CD8-positive, alpha-beta memory T cell (primary cell): Measurements from ENCODE around the gene ERCC6. TPM values are rescaled to one million over a fixed set of nuclear protein-coding genes. Genes with fewer than 3 reads are reported as not detected.

ENCODE experiments used
- CTCF ChIA-PET: fragments of 350-600 bp; sonication (Branson Sonifier 250); formaldehyde crosslinking; loops from one replicate; lab custom pipeline; 2021; ENCODE audit warnings: antibody characterized with exemption; lab: Charles Lee
- POLR2A ChIA-PET: fragments of 350-600 bp; sonication (Branson Sonifier 250); formaldehyde crosslinking; loops from one replicate; lab custom pipeline; 2021; ENCODE audit warnings: antibody characterized with exemption; lab: Charles Lee
- DNase-seq, 5 donors: peaks; one replicate each; pipeline versions ENCODE4 v3.0.0 to v3.0.0-alpha.2; 2020 to 2022; ENCODE audit warnings: mixed read lengths in 1 of 5
- H3K27ac ChIP-seq: one replicate; pipeline ENCODE4 v1.7.0; 2013; ENCODE audit warnings: low read depth, mild to moderate bottlenecking, low read length, moderate library complexity
- H3K27me3 ChIP-seq: 2 replicates; pipeline ENCODE4 v1.7.0; 2013; ENCODE audit warnings: low read length, mild to moderate bottlenecking; ENCODE audit not compliant: insufficient read depth, poor library complexity, severe bottlenecking
- H3K36me3 ChIP-seq: 2 replicates; pipeline ENCODE4 v1.7.0; 2013; ENCODE audit warnings: mild to moderate bottlenecking, low read length, moderate library complexity; ENCODE audit not compliant: insufficient read depth
- H3K4me1 ChIP-seq: 2 replicates; pipeline ENCODE4 v1.7.0; 2013; ENCODE audit warnings: mild to moderate bottlenecking, low read length, moderate library complexity; ENCODE audit not compliant: insufficient read depth
- H3K4me3 ChIP-seq: 2 replicates; pipeline ENCODE4 v1.7.0; 2013; ENCODE audit warnings: mild to moderate bottlenecking, low read length
- H3K9me3 ChIP-seq: 2 replicates; pipeline ENCODE4 v1.7.0; 2013; ENCODE audit warnings: mild to moderate bottlenecking, low read length
- H3K27ac Mint-ChIP-seq, 8 donors: one replicate each; pipeline ENCODE4 v1.8.0; 2020 to 2021; ENCODE audit warnings: mixed read lengths in 8 of 8, mild to moderate bottlenecking in 6 of 8, inconsistent platforms in 3 of 8, moderate library complexity in 3 of 8
- H3K27me3 Mint-ChIP-seq, 2 donors: one replicate each; pipeline ENCODE4 v1.8.0; 2020 to 2021; ENCODE audit warnings: mixed read lengths in 2 of 2, mild to moderate bottlenecking in 1 of 2, moderate library complexity in 1 of 2
- H3K36me3 Mint-ChIP-seq, 3 donors: one replicate each; pipeline ENCODE4 v1.8.0; 2020 to 2021; ENCODE audit warnings: mixed read lengths in 3 of 3, inconsistent platforms in 1 of 3, mild to moderate bottlenecking in 1 of 3
- H3K4me1 Mint-ChIP-seq, 3 donors: one replicate each; pipeline ENCODE4 v1.8.0; 2020 to 2021; ENCODE audit warnings: mixed read lengths in 3 of 3, inconsistent platforms in 1 of 3, mild to moderate bottlenecking in 1 of 3
- H3K4me3 Mint-ChIP-seq, 7 donors: one replicate each; pipeline ENCODE4 v1.8.0; 2020 to 2021; ENCODE audit warnings: mixed read lengths in 7 of 7, mild to moderate bottlenecking in 6 of 7, moderate library complexity in 4 of 7, inconsistent platforms in 2 of 7
- H3K9me3 Mint-ChIP-seq, 5 donors: one replicate each; pipeline ENCODE4 v1.8.0; 2020 to 2022; ENCODE audit warnings: mixed read lengths in 5 of 5, mild to moderate bottlenecking in 3 of 5, moderate library complexity in 2 of 5, inconsistent platforms in 1 of 5
- polyA plus RNA-seq: library from polyadenylated mRNA; unstranded; fragments of 300-500 nt; fragmentation: Illumina TruSeq; gene quantifications from one replicate; pipeline ENCODE4 v1.2.3, GENCODE V29; 2021
- total RNA-seq, 2 experiments: library from RNA; stranded (reverse); gene quantifications; one replicate each; pipeline ENCODE4 v1.2.3, GENCODE V29; 2021

ERCC6 gene
- total and polyA plus RNA-seq, 3 experiments from 2014 or later = 9.8 to 27.8 (median 27.0) TPM

DNA sequence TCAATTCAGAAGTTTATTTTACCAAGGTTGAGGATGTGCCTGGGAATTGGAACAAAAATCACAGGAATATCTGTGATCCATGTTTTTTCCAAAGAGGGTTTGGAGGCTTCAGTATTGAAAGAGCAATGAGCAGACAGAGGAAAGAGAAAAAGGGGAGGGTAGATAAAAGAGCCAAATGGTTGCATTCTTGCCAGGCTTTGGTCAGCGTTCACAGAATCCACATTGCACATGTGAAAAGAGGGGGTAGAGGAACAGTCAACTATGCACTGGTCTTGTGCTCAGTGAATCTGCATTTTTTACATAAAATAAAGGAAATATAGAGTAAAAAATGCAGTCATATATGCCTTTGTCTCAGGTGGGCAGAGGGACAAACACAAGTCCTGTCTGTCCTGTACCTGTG, 20.6 kb upstream of the ERCC6 start:
- Mint-ChIP-seq H3K9me3 (peaks cover 0 to 11% (median 6%) of the 10 kb centered on the region in 5 donors), H3K27me3 (peaks cover 35 to 56% of the 10 kb centered on the region in 2 donors), H3K4me3 (no peak overlapping the region), H3K36me3 (no peaks in the 10 kb centered on the region), H3K4me1 (no peaks in the 10 kb centered on the region), H3K27ac (no peak overlapping the region)
- Histone ChIP-seq H3K4me3 (no peak overlapping the region), H3K9me3 (no peaks in the 10 kb centered on the region), H3K4me1 (no peaks in the 10 kb centered on the region), H3K27ac (no peak overlapping the region), H3K27me3 (peaks cover 12% of the 10 kb centered on the region), H3K36me3 (no peaks in the 10 kb centered on the region)
- no peak for DNase-seq
- CTCF ChIA-PET = no interaction called here
- POLR2A ChIA-PET = no interaction called here

DNA sequence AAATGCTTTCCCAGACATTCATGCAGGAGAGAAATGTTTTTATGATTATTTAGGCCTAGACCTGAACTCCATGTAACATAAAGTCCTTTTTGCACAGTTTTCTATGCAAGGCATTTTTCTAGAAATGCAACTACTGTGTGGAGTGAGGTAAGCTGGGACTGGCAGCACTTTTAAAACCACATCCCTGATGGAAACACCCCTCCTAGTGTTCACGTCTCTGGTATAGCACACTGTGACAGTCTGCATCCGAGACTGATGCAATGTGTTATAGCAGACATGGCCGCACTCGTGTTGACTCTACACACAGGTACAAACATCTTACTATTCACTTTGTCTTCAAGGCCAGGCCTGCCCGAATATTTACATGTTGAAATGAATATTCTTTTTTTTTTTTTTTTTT, 19.3 kb upstream of the ERCC6 start:
- H3K4me3 ChIP-seq = no peak overlapping the region
- POLR2A ChIA-PET = no interaction called here
- H3K27me3 Mint-ChIP-seq = peaks cover 29 to 48% of the 10 kb centered on the region in 2 donors
- no peak for DNase-seq
- H3K27ac Mint-ChIP-seq = no peak overlapping the region
- H3K36me3 ChIP-seq = no peaks in the 10 kb centered on the region
- H3K9me3 ChIP-seq = no peaks in the 10 kb centered on the region
- no peak overlapping the region for H3K4me3 Mint-ChIP-seq
- H3K27ac ChIP-seq = no peak overlapping the region
- H3K9me3 Mint-ChIP-seq = peaks cover 0 to 11% (median 6%) of the 10 kb centered on the region in 5 donors
- peaks cover 12% of the 10 kb centered on the region for H3K27me3 ChIP-seq
- H3K4me1 ChIP-seq = no peaks in the 10 kb centered on the region
- no peaks in the 10 kb centered on the region for H3K4me1 Mint-ChIP-seq
- H3K36me3 Mint-ChIP-seq = no peaks in the 10 kb centered on the region
- CTCF ChIA-PET = no interaction called here

DNA sequence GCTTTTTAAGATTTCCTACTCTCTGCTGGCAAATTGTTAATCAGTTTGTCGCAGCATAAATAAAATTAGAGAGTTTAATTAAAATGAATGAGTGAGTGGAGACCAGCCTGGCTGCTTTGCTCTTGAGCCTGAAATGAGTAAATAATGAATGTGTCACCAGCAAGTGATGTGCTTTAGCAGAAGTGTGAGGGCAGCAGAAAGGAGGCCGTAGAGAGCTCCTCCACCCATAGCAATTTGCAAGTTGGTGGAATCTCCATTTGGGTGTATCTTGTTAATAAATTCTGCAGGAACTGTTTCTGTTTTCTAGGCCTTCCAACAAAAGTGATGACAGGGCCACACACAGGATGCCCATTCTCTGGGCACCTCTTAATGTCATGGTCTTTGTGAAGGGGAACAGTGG, 18.8 kb upstream of the ERCC6 start:
- CTCF ChIA-PET = no interaction called here
- DNase-seq = no peak
- no peaks in the 10 kb centered on the region for H3K36me3 ChIP-seq
- Mint-ChIP-seq H3K9me3 (peaks cover 0 to 11% (median 6%) of the 10 kb centered on the region in 5 donors), H3K4me1 (no peaks in the 10 kb centered on the region), H3K36me3 (no peaks in the 10 kb centered on the region), H3K27ac (no peak overlapping the region), H3K27me3 (peaks cover 27 to 50% of the 10 kb centered on the region in 2 donors), H3K4me3 (no peak overlapping the region)
- H3K4me3 ChIP-seq = no peak overlapping the region
- POLR2A ChIA-PET = no interaction called here
- no peaks in the 10 kb centered on the region for H3K9me3 ChIP-seq
- no peaks in the 10 kb centered on the region for H3K4me1 ChIP-seq
- H3K27ac ChIP-seq = no peak overlapping the region
- peaks cover 12% of the 10 kb centered on the region for H3K27me3 ChIP-seq

DNA sequence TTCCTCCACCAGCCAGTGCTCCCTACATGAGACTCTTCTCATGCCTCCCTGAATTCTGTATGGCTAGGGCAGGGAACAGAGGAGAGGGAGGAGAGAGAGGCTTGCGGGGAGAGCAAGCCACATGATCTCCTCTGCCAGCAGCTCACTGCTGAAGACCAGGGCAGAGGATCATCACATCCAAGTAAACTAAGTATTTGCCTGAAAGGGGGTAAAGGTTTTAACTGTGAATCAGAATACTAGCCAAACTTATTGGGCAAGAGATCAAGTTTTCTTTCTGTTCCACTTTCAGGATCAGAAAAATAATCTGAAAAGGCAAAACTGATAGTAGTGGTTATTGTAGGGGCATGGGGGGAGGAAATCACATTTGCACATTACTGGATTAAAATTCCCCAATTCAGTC, 17.8 kb upstream of the ERCC6 start:
- Mint-ChIP-seq H3K27ac (no peak overlapping the region), H3K27me3 (peaks cover 24 to 51% of the 10 kb centered on the region in 2 donors), H3K36me3 (no peaks in the 10 kb centered on the region), H3K4me3 (no peak overlapping the region), H3K4me1 (no peaks in the 10 kb centered on the region), H3K9me3 (peaks cover 0 to 11% (median 6%) of the 10 kb centered on the region in 5 donors)
- DNase-seq = no peak
- H3K36me3 ChIP-seq = no peaks in the 10 kb centered on the region
- ChIA-PET POLR2A (no interaction called here), CTCF (no interaction called here)
- no peak overlapping the region for H3K27ac ChIP-seq
- peaks cover 7% of the 10 kb centered on the region for H3K27me3 ChIP-seq
- H3K9me3 ChIP-seq = no peaks in the 10 kb centered on the region
- H3K4me1 ChIP-seq = no peaks in the 10 kb centered on the region
- H3K4me3 ChIP-seq = no peak overlapping the region

DNA sequence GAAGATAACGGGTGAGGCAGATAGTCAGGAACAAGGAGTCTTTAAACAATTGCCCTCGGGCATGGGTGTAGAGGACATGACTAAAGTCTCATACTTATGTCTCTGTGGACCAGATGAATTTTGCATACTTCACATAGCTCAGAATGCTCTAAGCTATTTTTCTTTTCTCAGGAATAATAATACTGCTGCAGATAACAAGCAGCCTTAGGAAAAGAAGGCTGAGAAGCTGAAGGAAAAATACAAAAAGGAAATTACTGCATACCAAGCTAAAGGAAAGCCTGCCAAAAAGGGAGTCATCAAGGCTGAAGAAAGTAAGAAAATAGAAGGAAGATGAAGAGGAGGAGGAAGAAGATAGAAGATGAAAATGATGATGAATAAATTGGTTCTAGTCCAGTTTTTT, 13.4 kb upstream of the ERCC6 start:
- Histone ChIP-seq H3K4me1 (no peaks in the 10 kb centered on the region), H3K4me3 (no peak overlapping the region), H3K36me3 (no peaks in the 10 kb centered on the region), H3K27me3 (no peaks in the 10 kb centered on the region), H3K9me3 (no peaks in the 10 kb centered on the region), H3K27ac (no peak overlapping the region)
- ChIA-PET CTCF (interaction anchor here (1.1 kb wide), 1 partner anchor 145 kb away, joined by 3 read pairs; no protein-coding TSS in a partner anchor), POLR2A (no interaction called here)
- no peak for DNase-seq
- Mint-ChIP-seq H3K27ac (no peak overlapping the region), H3K9me3 (peaks cover 0 to 11% (median 6%) of the 10 kb centered on the region in 5 donors), H3K4me1 (no peaks in the 10 kb centered on the region), H3K27me3 (peaks cover 18 to 34% of the 10 kb centered on the region in 2 donors), H3K4me3 (no peak overlapping the region), H3K36me3 (no peaks in the 10 kb centered on the region)

DNA sequence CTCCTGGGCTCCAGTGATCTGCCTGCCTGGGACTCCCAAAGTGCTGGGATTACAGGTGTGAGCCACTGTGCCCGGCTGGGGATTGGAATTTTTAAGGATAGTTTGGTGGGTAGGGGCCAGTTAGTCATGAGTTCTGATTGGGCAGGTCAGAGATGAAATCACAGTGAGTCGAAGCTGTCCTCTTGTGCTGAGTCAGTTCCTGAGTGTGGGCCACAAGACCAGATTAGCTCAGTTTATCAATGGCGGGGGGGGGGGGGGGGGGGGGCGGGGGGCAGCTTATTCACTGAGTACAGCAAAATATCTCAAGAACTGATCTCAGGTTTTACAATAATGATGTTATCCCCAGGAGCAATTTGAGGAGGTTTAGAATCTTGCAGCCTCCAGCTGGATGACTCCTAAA, 11.6 kb upstream of the ERCC6 start:
- Histone ChIP-seq H3K27me3 (no peaks in the 10 kb centered on the region), H3K9me3 (no peaks in the 10 kb centered on the region), H3K36me3 (no peaks in the 10 kb centered on the region), H3K27ac (no peak overlapping the region), H3K4me3 (no peak overlapping the region), H3K4me1 (no peaks in the 10 kb centered on the region)
- CTCF ChIA-PET = no interaction called here
- Mint-ChIP-seq H3K27ac (peak overlapping the region in 1 of 8 donors; percentile 25), H3K36me3 (no peaks in the 10 kb centered on the region), H3K4me1 (no peaks in the 10 kb centered on the region), H3K4me3 (no peak overlapping the region), H3K27me3 (peaks cover 13 to 36% of the 10 kb centered on the region in 2 donors), H3K9me3 (peaks cover 0 to 5% (median 4%) of the 10 kb centered on the region in 5 donors)
- DNase-seq = no peak
- POLR2A ChIA-PET = no interaction called here

DNA sequence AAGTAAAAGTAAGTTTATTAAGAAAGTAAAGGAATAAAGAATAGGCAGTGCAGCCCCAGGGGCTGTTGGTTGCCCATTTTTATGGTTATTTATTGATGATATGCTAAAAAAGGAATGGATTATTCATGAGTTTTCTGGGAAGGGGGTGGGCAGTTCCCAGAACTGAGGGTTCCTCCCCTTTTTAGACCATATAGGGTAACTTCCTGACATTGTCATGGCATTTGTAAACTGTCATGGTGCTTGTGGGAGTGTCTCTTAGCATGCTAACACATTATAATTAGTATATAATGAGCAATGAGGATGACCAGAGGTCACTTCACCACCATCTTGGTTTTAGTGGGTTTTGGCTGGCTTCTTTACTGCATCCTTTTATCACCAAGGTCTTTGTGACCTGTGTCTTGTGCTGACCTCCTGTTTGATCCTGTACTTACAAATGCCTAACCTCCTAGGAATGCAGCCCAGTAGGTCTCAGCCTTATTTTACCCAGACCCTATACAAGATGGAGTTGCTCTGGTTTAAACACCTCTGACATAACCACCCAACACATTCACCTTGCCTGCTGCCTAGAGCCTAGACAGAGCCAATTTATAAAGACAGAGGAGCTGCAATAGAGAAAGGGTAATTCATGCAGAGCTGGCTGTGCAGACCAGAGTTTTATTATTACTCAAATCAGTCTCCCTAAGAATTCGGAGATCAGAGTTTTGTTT, 10.9 kb upstream of the ERCC6 start:
- Mint-ChIP-seq H3K9me3 (peaks cover 0 to 6% (median 4%) of the 10 kb centered on the region in 5 donors), H3K4me1 (no peaks in the 10 kb centered on the region), H3K27me3 (peaks cover 13 to 41% of the 10 kb centered on the region in 2 donors), H3K27ac (no peak overlapping the region), H3K36me3 (no peaks in the 10 kb centered on the region), H3K4me3 (no peak overlapping the region)
- H3K27me3 ChIP-seq = no peaks in the 10 kb centered on the region
- POLR2A ChIA-PET = no interaction called here
- no peaks in the 10 kb centered on the region for H3K9me3 ChIP-seq
- no peaks in the 10 kb centered on the region for H3K36me3 ChIP-seq
- no peak overlapping the region for H3K27ac ChIP-seq
- CTCF ChIA-PET = no interaction called here
- no peaks in the 10 kb centered on the region for H3K4me1 ChIP-seq
- no peak for DNase-seq
- H3K4me3 ChIP-seq = no peak overlapping the region

DNA sequence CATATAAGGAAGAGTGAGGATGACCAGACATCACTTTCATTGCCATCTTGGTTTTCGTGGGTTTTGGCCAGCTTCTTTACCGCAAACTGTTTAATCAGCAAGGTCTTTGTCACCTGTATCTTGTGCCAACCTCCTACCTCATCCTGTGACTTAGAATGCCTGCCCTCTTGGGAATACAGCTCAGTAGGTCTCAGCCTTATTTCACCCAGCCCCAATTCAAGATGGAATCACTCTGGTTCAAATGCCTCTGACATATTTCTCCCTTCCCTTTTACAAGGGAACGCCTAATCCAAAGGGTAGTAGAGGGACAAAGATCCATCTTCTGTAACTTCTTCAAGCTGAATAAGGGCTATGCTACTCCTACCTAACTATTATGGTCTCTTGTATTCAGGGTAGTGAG, 4.7 kb upstream of the ERCC6 start:
- no peak overlapping the region for H3K27ac ChIP-seq
- CTCF ChIA-PET = no interaction called here
- H3K4me3 ChIP-seq = no peak overlapping the region
- no peaks in the 10 kb centered on the region for H3K27me3 ChIP-seq
- POLR2A ChIA-PET = no interaction called here
- H3K9me3 ChIP-seq = no peaks in the 10 kb centered on the region
- H3K36me3 Mint-ChIP-seq = peaks cover 0 to 4% (median 0%) of the 10 kb centered on the region in 3 donors
- H3K4me3 Mint-ChIP-seq = no peak overlapping the region
- H3K4me1 ChIP-seq = peaks cover 8% of the 10 kb centered on the region
- H3K9me3 Mint-ChIP-seq = peaks cover 0 to 10% (median 6%) of the 10 kb centered on the region in 5 donors
- H3K36me3 ChIP-seq = no peaks in the 10 kb centered on the region
- H3K27me3 Mint-ChIP-seq = peaks cover 20 to 49% of the 10 kb centered on the region in 2 donors
- DNase-seq = no peak
- H3K27ac Mint-ChIP-seq = no peak overlapping the region
- peaks cover 10 to 11% (median 11%) of the 10 kb centered on the region in 3 donors for H3K4me1 Mint-ChIP-seq
